ENCODE results near the gene ARHGAP10. TPM values are rescaled to one million over a fixed set of nuclear protein-coding genes. Genes with fewer than 3 reads are reported as not detected.

ARHGAP10 gene
- 4.8 and 8.9 TPM in 2 replicates for total RNA-seq

DNA sequence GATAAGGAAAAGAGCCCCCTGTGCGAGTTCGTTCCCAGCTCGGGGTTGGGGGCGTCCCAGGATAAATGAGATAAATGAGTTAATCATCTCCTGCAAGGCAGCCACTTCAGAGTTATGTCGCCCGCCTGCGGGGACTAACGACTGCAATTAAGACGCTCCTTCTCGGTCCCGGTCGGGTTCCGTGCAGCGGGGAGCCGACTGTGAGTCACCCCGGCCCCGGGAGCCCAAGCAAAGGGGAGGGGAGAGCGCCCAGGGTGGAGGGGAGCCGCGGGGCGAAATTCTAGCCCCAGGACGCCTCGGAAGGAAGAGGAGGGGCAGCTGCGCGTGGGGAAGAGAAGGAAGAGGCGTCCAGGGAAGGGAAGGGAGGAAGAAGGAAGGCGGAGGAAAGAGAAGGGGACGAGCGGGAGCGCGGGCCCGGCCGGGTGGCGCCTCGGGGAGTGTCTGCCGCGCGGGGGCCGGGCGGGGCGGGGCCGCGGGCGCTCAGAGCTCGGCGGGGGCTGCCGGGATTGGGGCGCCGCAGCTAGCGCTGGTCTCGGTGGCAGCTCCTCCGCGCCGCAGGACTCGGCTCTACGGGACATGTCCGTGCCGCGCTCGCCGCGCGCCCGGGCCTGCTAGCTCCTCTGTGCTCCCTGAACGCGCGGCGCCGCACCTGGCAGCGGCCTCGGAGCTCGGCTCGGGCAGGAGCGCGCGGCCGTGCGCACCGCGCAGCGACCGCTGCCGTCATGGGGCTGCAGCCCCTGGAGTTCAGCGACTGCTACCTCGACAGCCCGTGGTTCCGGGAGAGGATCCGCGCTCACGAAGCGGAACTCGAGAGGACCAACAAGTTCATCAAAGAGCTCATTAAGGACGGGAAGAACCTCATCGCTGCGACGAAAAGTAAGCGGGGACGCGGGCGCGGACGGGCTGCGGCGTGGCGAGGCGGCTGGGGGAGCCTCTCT is at the start of gene ARHGAP10:
Gene ARHGAP10, plus strand, starts transcription at position 509 of the 938 bp plus-strand sequence. Its CDS starts 214 bp downstream, at position 723.
- peak; percentile 70 to 77 for DNase-seq (ENCODE audit: low read depth in 2 of 2)

DNA sequence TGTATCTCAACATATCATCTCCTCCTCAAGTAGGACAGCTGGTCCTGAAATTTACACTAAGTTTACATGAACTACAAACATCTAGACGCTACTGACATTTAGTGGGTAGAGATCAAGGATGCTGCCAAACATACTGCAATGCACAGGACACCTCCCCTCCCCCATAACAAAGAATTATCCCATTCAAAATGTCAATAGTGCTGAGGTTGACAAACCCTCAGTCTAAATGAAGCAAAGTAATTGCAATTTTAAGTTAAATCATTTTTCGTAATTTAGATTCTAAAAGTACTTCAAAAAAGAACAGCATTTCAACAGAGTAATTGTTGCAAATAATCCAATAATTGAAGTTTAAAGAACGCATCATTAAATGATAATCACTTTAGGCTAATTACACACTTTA is 49.1 kb upstream of the ARHGAP10 start:
- DNase-seq (ENCODE audit: low read depth in 2 of 2): no peak

DNA sequence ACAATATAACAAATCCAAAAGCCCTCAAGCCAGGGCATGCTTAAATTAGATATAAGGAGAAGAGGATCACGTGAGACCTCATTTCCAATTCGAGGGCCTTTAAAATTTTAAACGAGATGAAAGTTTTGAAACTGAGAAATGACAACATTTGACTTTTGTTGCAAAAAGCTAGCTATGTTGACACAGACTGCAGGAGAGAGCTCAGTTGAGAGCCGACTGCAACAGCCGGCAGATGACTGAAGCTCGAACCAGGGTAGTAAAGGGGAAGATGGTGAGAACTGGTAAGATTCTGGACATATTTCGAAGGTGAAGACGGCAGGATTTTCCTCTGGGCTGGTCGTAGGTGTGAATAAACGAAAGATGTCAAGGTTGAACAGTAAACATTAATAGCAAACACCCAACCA is 48.7 kb upstream of the ARHGAP10 start:
- DNase-seq (ENCODE audit: low read depth in 2 of 2): peak; percentile 27 to 28

DNA sequence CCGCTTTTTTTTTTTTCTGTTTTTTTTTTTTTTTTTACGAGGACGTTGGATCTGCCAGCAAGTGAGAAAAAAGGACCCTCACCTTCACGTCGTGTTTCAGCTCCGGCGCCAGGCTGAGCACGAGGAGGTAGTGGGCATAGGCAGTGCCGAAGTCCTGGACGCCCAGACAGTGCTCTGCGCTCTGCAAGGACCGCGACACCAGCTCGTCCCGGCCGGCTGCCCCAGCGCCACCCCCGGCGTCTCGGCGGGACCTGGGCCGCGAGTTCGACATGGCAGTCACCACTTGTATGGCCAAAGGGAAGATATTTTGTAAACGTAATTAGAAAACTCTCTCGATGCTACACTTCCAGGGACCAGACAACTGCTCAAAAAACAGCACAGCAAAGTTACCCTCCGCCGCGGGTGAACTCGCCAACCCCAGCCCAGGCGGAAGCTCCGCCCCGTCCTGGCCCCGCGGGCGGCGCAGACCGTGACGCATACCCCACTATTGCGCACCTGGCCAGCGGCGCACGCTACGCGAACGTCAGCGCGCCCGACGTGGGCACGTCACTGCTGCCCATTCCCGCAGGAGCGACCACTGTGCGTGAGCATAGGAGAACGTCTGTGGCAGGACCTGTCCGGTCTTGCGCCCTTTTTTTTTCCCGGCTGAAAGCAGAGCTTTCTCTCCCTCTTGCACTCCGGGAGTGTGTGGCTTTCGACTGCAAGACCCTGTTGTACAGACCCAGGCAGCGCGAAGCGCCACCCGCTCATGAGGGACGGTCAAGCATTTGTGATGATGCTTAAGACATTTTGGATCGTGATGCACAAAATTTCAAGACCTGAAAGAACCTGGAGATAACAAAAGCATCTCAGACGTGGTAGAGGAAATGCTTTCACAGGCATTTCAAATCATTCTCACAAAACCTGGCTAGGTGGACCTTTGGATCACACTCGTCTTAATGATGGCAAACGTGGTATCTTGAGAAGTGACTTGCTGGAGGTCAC is 47.9 kb upstream of the ARHGAP10 start, which contains the start of gene PRMT9:
Gene PRMT9, minus strand, starts transcription at position 447 of the 984 bp plus-strand sequence. Its CDS starts 176 bp downstream, at position 271.
- peak; percentile 94 to 95 for DNase-seq (ENCODE audit: low read depth in 2 of 2)

DNA sequence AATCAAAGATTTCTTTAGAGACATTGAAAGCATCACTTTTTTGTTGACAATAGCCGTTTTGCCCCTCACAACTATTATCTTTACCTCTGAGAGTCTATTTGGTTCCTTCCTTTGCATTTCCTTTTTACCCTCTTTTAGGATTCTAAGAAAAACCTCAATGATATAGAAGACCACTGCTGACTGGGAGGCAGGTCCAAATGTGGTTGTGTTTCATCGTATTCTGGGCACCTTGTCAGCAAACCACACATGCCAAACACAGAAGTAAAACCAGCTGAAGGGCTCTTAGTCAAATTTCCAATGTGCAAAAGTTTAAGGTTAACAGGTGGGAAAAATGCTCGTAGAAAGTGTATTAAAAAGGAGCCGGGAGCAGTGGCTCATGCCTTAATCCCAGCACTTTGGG is 42.8 kb upstream of the ARHGAP10 start:
- no peak for DNase-seq (ENCODE audit: low read depth in 2 of 2)

- no peak for DNase-seq (ENCODE audit: low read depth in 2 of 2)
Observed at GRCh38 chr4:147691820-147692219, 40.1 kb upstream of the ARHGAP10 start.

GRCh38 chr4:147693218-147693617 is 38.7 kb upstream of the ARHGAP10 start:
- DNase-seq (ENCODE audit: low read depth in 2 of 2): no peak

GRCh38 chr4:147696866-147697265 is 35.0 kb upstream of the ARHGAP10 start:
- no peak for DNase-seq (ENCODE audit: low read depth in 2 of 2)

DNA sequence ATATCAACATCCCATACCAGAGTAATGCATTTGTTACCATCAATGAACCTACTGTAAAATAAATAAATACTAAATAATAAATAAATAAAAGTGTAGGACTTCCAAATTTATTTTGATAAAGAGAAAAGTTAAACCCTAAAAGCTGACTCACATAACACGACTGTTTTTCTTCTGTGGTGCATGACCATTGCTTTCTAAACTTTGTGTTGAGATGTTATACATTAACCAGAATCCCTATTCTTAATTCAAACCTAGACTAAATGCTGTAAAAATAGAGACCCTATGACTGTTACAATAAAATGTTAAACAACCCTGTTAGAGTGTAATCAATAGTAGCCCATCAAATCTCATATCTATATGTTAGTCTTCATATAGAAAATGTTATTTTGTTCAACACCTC is 27.0 kb upstream of the ARHGAP10 start:
- DNase-seq (ENCODE audit: low read depth in 2 of 2): no peak

DNA sequence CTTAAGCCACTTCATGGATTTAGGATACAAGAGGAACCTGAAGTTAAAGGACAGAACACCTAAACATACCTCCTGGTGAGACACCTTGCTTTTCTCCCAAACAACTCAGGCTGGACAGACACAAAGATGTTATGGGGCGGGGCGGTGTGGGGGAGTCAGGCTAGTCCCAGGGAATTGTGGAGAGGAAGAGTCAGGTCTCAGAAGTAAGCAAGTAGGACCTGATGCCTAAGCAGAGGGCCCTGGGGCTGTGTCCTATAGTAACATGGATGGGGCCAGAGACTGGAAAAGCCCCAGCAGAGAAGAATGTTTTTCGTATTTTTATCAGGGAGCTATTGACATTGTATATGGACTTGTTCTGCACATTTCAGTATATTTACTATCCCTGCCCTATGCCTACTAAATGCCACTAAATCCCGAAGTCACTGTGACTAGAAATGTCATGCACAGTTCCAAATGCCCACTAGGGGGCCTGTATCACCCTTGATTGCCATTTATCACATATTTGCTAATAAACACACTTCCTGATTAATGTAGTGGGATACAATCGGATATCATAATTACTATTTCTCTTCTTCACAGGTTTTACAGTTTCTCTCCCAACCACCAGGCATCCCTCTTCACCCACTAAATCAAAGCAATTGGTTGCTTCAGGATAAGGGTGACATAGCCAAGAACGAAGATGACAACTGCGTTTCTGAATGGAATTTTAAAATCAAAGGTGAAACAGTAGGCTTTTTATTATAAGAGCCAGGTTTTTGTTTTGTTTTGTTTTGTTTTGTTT is 23.8 kb upstream of the ARHGAP10 start:
- DNase-seq (ENCODE audit: low read depth in 2 of 2): peak; percentile 63 to 74

- DNase-seq (ENCODE audit: low read depth in 2 of 2): peak in 1 of 2 donors; percentile 57
Observed at GRCh38 chr4:147709999-147710398, 21.9 kb upstream of the ARHGAP10 start.

DNA sequence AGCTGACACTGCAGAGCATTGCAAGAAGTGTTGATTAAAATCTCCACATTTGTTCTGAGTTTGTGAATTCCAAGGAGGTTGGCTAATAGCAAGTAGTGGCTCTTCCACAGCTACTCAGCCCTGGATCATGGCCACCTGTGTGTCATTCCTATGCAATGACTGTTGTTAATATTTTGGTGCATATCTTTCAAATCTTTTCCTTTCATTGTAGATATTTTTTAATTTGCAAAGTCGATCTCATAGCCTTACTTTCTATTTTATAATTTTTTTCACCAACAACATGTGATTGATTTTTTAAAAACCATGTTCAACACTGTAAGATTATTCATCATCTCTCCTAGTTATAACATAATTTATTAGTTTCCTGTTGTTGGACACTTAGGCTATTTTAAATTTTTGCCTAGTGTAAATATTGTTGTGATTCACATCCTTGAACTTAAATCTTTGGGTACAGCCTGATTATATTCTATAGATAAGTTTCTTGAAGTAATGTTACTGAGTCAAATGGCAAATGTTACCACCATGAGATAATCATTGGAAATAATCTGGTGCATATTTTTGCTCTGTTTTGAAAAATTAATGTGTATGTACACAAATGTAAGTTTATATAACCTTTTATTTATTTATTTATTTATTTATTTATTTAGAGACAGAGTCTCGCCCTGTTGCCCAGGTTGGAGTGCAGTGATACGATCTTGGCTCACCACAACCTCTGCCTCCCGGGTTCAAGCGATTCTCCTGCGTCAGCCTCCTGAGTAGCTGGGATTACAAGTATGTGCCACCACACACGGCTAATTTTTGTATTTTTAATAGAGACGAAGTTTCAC is 17.1 kb upstream of the ARHGAP10 start:
- DNase-seq (ENCODE audit: low read depth in 2 of 2): peak in 1 of 2 donors; percentile 86

- DNase-seq (ENCODE audit: low read depth in 2 of 2): no peak
Observed at GRCh38 chr4:147717878-147718277, 14.0 kb upstream of the ARHGAP10 start.

DNA sequence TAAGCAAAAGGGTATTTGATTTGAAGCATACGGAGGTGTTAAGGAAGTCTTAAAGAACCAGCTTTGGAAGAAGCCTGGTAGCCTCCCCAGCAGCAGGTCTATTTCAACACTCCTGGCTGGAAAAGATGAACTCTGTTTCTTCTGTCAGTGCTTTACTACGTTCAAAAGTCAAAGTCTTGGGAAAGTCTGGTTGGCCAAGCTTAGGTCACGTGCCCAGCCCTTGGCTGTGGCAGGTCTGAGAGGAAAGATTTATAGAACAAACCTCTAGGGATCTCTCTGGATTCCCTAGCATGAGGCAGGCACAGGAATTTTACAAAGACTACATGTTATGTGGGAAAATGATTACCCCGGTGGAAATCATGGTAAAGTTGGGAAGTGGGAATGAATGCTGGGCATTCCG is 8.6 kb upstream of the ARHGAP10 start:
- no peak for DNase-seq (ENCODE audit: low read depth in 2 of 2)

- no peak for DNase-seq (ENCODE audit: low read depth in 2 of 2)
Observed at GRCh38 chr4:147724468-147725201, 7.3 kb upstream of the ARHGAP10 start.

DNA sequence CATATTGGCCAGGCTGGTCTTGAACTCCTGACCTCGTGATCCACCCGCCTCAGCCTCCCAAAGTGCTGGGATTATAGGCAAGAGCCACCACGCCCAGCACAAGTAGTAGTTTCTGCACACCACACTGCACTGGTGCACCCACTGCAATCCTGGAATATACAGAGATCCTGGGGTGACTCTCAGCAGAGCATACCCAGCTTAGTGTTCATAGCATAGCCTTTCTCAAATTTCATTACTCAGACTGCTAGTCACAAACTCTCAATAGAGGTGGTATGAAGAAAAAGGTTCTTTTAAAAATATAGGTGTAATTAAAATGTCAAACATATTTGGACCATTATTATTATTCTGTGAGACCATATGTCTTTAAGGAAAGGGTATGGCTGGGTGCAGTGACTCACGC is 6.2 kb upstream of the ARHGAP10 start:
- DNase-seq (ENCODE audit: low read depth in 2 of 2): no peak

DNA sequence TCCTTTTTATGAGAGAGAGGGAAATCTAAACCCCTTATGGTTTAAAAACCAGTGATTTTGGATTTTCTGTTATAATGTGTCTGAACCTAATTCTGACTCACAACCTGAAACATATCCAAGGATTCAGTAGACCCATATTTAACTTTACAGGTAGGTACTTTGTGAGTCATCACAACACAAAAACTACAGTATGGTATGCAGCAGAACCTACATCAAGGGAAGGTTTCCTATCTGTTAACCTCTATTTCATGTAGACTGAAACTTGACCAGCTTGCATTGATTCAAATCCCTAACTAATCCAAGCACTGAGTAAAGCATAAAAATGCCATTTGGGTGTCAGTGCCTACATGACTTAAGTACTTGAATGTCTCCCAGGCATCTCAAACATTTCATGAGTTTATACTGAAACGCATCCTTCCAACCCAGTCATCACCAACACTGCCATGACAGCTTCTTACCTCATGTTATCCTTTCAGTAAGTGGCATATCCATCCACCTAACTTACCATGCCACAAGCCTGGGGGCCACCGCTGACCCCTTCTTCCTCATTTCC is 4.3 kb upstream of the ARHGAP10 start:
- DNase-seq (ENCODE audit: low read depth in 2 of 2): no peak

DNA sequence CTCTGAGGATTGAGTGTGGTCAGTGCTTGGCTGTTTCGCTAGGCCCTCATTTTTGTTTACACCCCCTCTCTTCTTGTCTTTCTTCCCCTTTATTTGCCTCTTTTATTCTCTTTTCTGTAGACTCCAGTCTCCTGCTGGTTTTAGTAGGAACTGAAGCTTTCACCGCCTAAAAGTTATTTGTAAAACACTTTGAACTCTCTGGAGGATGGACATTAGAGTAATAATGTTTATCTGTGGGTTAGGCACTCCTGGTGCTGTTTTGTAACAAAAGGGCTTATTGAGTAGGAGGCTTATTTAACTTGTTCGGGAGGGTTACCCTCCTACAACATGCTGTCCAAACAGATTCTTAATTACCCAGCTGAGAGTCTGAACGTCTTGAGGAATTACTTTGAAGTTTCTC is 1.6 kb upstream of the ARHGAP10 start:
- DNase-seq (ENCODE audit: low read depth in 2 of 2): no peak
